GM21381 (cell line): ENCODE measurements around the gene STK40.

Source experiments
- ATAC-seq: cut with Tn5 transposase; IDR thresholded peaks from one replicate; pipeline ENCODE4 v1.9.1; 2021; ENCODE audit warnings: mild to moderate bottlenecking, moderate library complexity; ENCODE audit not compliant: unreplicated experiment

Gene STK40

DNA sequence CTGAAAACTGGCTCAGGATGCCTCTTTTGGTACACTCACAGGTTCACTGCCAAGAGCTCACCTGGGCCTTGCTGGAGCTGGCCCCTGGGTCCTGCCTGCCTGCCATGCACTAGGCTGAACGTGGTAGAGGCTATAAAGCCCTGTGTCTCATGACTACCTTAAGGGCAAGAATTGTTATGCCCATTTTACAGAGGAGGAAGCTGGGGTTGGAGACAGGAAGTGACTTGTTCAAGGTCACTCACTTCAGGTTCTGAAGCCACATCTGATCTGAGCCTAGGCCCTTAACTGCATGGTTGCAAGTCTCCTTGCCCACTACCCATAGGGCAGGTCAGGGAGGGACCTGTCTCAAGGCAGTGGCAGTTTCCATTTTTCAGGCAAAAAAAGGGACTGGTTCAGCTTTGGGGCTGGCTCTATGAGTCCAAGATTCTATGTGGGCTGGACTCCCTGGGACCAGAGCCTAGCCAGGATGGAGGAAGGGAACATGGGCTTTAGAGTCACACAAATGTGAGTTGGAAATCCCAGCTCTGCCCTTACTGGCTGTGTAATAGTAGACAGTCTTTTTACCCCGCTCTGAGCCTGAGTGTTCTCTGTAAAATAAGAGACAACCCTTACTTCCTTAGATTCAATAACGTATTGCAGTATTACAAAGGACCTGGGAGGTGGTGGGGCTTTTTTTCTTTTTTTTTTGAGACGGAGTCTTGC is 7.8 kb downstream of the STK40 start:
- no peak for ATAC-seq

DNA sequence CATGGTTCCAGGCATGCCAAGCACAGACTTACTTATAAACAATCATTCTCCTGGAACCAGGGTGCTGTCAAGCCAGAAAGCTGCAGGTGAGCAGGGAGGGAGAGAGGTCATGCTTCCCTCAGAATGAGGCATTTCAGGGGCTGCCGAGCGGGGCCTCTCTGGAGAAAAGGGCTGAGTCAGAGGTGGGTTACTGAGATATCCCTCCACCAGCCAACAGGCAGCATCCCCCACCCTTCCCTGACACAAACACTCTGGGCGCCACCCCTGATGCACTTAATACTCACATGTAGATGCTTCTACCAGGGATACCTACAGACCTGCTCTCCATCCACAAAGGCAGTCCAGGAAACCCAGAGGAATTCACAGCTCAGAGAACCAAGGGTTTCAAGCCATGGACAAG is 13.1 kb downstream of the STK40 start:
- ATAC-seq: no peak

DNA sequence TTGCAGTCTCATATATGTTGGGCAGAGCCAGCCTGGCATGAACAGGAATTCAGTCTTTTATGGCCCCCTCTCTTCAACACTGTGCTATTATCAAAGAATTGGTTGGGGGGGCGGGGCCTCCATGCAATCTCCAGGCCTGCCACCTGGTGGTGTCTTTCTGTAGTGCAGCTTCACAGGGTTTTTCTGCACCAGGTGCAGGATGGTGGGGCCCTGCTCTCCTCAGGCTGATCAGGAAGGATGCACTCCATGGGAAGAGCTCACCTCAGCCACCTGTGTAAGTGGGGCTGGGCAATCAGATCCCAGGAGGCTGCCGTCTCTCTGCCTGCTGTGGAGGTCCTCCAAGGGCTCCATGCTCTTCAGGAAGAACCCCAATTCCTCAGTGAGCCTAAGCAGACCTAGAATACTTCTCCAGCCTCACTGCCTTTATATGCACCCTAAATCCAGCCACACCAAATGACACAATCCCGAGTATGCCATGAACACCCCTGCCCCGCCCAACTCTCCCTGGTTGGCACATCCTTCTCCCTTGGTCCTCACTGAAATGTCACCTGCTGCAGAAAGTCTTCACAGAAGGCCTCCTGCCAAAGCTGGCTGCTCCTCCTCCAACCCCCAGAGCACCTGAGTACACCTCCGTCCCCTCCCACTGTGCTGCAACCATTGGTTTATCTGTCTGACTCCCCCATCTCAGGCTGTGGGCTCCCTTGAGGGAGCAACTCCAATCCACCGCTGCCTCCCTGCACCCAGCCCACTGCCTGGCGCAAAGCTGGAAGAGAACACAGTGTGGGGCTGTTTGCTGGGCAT is 16.5 kb downstream of the STK40 start:
- no peak for ATAC-seq

DNA sequence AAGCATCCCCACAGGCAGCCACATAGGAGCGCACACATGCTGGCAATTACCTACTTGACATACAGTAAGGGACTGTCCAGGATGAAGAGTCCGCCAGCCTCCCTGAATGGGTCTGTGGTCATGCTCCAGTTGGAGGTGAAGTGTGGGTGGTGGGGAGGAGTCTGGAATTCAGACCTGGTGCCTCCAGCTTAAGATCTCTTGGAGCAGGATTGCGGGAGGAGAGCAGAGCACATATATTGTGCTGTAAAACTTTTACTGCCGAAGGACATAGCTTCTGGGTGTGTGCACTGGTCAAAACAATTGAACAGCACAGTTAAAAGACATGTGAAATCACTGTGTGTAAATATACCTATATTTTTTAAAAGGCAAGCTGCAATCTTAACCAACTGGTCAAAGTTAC is 17.9 kb downstream of the STK40 start:
- no peak for ATAC-seq

DNA sequence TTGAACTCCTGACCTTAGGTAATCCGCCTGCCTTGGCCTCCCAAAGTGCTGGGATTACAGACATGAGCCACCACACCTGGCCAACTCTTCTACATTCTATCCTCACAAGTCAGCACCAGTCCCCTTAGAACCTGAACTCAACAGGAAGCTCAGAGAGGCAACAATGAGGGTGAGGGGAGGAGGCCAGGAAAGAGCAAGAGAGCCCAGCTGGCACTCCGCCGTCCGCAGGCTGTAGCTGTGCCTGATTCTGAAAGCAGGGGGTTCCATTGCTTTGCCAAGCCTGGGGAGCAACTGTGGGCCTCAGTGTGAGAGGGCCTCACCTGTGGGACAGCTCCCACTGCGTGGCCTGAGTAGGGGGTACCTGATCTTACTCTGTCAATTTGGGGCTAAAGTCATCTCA is 18.7 kb downstream of the STK40 start:
- no peak for ATAC-seq

DNA sequence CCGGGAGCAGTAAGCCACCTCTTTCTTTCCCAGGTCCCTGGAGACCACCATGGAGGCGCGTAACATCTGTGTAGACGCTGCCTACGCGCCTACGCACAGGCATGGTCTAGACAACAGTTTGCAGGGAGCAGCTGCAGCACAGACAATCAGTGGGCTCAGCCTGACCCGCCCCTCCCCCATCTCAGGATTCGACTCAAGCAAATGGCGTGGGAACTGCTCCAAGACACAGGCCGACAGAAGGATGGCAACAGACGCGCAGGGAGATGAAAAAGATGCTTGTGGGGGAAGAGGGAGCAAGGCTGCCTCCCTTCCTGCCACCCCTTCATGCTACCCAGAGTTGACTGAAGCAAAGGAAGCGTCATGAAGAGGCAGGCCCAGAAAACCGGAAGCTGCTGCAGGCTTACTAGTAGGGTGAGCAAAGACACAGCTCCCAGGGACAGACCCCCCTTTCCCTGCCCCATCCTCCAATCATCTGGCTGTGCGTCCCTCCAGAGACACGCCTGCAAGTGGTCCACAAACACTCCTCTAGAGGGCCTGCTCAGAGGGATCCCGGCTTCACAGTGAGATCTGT is 19.5 kb downstream of the STK40 start:
- ATAC-seq: no peak

DNA sequence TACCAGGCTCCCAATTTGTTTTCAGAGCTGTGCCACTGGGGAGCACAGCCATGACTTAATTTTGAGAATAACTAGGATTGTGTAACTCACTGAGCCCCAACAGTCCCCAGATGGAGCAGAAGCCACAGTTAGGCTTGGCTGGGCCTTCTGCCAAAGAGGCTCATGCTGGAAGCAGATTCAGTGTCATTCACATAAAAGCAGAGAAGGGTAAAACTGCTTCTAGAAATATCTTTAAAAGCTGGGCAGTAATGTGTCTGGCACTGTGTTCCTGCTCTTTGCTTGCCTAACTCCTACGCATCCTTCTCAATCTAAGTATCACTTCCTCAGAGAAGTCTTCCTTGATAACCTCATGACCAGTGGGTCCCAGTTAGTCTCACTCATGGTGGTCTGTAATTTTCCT is 20.3 kb downstream of the STK40 start:
- no peak for ATAC-seq

DNA sequence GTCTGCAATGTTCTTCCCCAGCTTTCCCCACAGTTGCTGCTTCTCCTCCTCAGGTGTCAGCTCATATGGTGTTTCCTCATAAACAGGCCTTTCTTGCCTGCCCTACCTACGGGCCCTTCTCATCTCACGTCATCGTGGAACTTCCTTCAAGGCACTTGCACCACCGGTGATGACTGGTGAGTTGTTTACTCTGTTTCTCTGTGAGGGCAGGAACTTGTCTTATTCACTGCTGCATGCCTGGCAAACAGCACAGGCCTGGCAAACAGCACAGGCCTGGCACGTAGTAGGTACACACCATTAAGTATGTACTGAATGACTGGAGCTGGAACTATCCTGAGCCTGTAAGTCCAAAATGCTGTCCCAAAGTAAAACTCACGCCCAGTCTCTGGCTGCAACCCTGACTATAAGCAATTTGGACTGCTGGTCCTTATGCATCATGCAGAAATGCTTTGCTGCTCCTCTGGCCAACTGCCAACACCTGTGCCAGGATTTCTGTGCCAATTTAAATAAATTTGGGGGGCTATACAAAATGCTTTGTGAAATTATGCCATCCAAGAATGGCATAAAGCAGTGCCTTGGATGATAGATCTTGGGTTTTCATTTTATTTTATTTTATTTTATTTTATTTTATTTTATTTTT is 25.7 kb downstream of the STK40 start:
- ATAC-seq: no peak

DNA sequence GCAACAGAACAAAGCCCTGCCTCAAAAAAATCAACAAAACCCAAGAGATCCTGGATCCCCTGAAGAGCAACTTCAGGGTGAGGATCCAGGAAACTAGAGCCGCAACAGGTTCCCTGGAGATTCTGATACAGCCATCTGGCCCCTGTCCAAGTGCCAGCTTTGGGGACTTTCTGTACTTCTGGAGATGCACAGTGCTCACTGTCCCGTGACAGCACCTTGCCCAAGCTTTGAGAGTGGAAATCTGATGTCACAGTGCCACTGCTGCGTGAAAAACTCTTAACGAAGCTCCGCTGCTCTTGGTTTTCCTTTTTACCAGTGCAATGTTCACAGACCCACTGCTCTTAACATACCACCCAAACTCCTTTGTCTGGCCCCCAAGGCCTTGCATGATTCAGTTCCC is 26.3 kb downstream of the STK40 start:
- ATAC-seq: no peak

DNA sequence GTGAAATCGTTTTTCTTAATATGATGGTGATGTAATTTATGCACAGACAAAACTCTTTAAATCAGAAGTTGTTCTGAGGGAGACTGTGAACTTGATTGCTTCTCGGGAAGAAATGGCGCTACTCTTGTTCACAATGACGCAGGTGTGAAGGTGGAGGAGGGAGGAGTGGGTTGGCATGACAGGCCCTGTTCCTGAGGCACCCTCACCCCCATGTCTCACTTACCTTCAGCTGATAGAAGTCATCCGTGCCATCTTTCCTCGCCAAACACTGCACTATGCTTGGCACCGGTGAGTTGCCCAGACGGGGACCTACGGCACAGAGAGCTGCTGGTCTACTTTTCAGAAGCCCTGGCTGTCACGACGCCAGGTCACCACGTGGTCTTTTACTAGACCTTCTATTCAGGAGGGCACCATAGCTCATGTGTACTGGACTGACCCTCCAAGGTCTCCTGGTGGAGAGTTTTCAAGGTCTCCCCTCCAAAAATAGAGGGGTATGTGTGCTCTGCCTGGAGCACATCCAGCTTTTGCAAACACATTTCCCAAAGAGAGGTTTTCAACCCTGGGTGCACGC is 27.1 kb downstream of the STK40 start:
- no peak for ATAC-seq

DNA sequence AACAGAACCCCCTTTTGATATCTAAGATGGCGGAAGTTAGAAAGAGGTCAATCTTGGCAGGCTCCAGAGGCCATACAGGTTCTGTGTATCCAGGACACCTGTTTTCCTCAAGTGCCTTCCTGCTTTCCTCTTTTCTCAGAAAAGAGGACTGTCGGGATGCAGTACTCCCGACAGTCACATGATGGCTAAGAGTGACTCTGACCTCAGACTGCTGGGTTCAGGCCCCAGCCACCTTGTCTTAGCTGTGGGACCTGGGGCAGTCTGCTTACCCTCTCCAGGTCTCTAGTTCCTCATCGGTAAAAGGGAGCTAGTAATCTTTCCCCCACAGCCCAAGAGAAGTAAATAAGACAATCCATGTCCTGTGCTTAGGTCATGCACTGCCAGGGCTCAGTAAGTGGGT is 29.9 kb downstream of the STK40 start:
- ATAC-seq: no peak

DNA sequence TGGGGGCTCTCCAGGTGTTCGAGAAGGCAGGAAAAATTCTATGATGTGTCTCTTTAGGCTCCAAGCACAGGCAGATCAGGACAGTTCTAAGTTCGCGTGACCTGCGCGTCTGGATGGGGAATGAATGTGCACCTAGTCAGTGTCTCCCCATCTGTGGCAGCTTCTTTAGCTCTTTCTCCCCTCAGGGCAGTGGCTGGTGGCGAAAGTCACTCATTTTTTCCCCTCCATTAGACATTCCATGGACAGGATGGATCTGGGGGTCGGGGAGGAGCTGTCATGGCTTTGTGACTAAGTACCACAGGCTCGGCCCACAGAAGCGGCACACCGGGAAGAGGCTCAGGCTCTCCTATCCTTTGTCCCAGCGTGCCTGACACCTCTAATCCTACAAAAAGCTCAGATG is 31.2 kb downstream of the STK40 start:
- ATAC-seq: no peak

DNA sequence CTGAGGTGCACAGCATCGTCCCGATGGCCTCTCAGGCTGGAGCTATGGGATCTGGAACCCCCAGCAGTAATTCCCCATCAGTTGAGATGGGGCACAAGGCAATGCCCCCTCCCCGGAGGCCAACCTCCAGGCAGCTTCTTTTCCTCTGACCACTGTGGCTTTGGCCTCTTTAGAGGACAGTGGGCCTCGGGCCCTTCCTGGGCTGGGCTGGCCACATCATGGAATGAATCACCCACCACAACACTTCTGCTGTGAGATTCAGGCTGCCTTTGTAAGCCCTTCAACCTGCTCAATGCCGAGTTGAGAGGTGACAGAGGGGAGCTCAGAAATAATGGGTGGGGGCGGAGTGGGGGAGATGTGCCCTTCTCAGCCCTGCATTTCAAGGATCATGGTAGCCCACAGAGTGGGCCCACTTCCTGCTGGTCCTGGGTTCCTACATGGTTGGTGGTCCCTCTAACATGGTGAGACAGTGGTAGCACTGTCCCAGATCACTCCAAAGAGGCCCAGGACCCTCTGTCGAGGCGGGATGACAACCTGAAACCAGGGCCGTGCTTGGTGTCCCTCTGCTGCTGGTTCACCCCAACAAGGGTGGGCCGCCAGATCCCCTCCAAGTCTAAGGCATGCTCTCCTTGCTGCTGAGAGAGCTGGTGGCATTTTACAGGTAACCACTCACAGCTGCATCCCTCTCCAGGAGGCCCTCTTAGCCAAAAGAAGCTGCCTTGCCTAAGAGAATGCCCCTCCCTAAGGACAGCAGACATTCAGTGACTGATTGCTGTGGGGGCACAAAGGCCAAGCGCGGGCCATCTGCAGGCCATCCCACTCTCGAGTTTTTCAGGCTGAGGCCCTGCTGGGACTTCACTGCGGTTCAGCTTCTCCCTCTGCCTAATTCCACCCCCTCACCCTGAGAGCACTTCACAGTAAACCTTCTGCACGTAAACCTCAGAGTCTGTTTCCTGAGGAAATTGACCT is 32.5 kb downstream of the STK40 start:
- ATAC-seq: no peak

DNA sequence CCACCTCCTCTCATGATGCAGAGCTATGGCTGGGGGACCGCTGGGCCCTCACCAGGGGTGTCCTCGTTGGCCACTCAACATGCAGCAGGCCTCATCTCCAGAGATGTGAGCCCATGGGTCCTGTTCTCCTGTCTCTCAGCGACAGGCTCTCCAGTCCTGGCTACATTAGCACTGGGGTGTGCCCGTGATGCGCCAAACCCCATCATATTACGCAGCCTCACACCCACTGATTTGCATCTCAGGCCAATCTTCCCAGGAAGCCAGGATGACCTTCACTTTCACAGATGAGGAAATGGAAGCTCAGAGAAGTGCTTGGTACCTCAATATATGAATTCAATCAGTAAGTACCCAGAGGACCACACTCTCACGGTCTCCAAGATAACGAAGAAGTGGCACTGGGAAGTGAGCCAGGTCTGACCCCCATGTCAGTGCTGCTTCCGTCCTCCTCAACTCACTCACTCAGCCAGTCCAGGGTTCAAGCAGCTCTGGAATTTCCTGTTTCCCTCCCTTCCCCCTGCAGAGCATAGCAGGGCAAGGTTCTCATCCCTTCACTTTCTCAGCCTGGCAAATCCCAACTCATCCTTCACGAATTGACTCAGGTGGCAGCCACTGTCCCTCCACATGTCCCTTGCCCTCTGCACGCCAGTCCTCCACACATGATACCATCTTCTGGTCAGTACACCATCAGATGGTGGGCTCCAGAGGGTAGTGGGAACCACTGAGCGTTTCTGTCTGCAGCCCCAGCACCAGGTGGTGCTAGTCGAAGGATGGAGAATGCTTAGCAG is 33.4 kb downstream of the STK40 start:
- ATAC-seq: no peak

DNA sequence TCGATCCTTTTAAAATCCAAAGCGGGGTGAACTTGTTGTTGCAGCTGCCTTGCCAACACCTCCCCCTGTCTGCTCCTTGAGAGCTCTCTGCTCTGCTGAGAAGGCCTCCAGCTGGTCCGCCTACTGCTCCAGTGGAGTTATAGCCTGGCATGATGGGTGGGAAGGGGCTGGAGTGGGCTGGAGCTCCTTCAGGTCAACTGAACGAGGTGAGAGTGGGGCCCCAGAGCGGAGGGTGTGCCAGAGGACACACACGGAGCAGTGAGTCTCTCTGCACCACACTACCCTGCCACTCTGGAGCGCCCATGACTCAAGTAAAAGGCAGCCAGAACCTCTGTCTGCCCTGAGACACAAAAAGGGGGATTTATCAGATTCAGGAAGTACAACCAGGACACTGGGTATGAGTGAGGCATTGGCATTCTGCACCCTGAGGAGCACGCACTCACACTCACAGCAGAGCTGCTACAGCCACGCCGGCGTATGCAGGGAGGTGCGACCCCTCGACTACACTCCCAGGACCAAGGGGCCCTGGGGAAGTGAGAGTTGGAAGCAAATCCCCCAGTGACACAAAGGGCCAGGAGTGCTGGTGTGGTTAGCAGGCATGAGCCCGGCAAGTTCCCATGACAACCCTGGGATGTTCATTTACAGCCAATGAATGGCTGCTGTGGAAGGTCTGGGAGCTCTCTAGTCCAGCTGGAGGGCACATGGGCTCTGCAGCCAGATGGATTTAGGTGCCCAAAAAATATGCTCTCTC is 34.3 kb downstream of the STK40 start:
- no peak for ATAC-seq

DNA sequence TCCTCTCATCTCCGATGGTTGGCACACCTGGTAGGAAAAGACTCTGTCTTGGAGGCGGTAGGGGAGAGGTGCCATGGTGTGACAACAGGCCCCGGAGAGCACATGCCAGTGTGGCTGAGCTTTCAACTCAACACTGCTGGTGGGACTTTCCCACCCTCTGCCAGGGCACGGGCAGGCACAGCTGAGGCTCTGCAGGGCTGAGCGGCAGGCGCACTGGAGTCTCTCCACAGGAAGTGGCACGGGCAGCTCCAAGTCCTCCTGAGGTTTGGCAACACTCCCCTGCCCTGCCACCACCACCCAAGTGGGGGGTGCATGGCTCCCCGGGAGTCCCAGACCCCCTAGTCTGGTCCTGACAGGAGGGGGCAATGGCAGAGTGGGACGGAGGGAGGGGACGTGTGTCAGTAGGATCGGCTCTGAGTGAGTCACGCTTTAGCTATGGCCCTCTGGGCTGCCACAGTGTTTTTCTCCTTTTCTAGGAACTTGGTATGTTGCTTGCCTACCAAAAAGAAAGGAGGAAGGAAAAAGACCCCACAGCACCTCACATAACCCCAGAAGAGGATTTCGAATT is 35.0 kb downstream of the STK40 start:
- ATAC-seq: no peak

DNA sequence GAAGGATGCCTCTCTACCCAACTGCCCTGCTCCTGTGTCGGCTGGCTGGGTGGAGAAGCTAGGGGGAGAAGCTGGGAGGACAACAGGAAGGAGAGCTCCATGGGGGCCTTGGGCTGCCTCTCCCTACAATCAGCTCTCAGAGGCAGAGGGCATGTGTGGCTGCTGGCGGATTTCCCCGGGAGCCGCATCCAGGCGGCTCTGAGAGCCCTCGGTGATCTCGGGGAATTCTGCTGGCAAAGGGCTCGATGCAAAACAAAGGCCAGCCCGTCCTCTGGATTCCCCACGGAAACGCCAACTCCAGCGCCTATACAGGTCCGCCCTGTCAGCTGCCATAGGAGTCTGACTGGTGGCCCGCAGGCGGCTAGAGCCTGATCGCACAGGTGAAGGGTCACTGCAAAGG is 35.9 kb downstream of the STK40 start:
- ATAC-seq: no peak

DNA sequence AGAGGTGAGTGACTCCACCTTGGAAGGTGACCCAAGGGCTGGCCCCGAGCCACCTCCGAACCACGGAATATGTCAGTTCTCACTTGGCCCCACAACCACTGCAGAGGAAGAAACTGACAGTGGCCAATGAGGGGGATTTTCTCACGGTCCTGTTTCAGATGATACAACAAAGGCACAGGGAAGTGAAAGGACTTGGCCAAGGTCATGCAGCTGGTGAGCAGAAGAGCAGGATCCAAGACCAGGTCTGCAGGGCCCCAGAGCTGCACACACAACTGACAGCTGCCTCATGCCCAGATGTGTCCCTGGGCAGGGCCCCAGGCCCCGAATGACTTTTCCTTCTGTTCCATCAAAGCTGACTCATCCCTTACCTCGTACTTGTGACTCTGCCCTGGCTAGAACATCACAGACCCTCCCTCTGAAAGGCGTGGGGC is 36.5 kb downstream of the STK40 start:
- ATAC-seq: peak; percentile 70
